GM12801 (cell line): Measurements from ENCODE around the gene KCNJ16.

Experiments
- CTCF ChIP-seq: IDR thresholded peaks from one replicate; pipeline ENCODE4 v1.5.1; 2011; ENCODE audit warnings: control low read depth; ENCODE audit not compliant: insufficient read length; ENCODE audit errors: extremely low read depth

The KCNJ16 gene

GRCh38 chr17:70119545-70119944, 44.5 kb downstream of the KCNJ16 start:
- no peak for TF ChIP-seq CTCF

- TF ChIP-seq CTCF, result no peak
Measured at GRCh38 chr17:70119983-70120382, 45.0 kb downstream of the KCNJ16 start.

GRCh38 chr17:70120425-70120824, 45.4 kb downstream of the KCNJ16 start:
- TF ChIP-seq CTCF, result no peak

GRCh38 chr17:70121126-70121525, 46.1 kb downstream of the KCNJ16 start:
- no peak for TF ChIP-seq CTCF

- no peak for TF ChIP-seq CTCF
Measured at GRCh38 chr17:70123193-70123592, 48.2 kb downstream of the KCNJ16 start.

GRCh38 chr17:70124723-70125122, 49.7 kb downstream of the KCNJ16 start:
- TF ChIP-seq CTCF, result no peak

- TF ChIP-seq CTCF, result no peak
Measured at GRCh38 chr17:70127221-70127873, 52.3 kb downstream of the KCNJ16 start.
